ENCODE measurements around the gene BCKDHA.

DNA sequence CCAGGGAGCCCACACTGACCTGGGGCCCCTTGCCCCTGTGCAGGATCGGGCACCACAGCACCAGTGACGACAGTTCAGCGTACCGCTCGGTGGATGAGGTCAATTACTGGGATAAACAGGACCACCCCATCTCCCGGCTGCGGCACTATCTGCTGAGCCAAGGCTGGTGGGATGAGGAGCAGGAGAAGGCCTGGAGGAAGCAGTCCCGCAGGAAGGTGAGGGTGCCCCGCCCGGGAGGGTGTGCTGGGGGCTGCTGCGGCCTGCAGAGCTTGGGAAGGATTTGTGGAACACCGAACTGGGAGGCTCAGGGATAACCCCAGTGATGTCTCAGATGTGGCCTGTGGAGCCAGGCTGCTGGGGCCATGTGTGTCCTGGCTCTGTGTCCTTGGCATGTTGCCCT lies 25.3 kb downstream of the BCKDHA start:
- TF ChIP-seq, protein P1, sequence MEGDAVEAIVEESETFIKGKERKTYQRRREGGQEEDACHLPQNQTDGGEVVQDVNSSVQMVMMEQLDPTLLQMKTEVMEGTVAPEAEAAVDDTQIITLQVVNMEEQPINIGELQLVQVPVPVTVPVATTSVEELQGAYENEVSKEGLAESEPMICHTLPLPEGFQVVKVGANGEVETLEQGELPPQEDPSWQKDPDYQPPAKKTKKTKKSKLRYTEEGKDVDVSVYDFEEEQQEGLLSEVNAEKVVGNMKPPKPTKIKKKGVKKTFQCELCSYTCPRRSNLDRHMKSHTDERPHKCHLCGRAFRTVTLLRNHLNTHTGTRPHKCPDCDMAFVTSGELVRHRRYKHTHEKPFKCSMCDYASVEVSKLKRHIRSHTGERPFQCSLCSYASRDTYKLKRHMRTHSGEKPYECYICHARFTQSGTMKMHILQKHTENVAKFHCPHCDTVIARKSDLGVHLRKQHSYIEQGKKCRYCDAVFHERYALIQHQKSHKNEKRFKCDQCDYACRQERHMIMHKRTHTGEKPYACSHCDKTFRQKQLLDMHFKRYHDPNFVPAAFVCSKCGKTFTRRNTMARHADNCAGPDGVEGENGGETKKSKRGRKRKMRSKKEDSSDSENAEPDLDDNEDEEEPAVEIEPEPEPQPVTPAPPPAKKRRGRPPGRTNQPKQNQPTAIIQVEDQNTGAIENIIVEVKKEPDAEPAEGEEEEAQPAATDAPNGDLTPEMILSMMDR (IDR thresholded peaks at IDR 0.05 in 8 of 11, conservative IDR thresholded peaks at IDR 0.05 in 3 of 11): no peak
- TF ChIP-seq POLR2A (IDR thresholded peaks at IDR 0.05): no peak
- TF ChIP-seq POLR2AphosphoS5 (IDR thresholded peaks at IDR 0.05): peak in 1 of 3 donors; percentile 31

Measured in spleen (tissue), 7 donors.